ENCODE measurements around the gene OR7G2. TPM values are rescaled to one million over a fixed set of nuclear protein-coding genes. Genes with fewer than 3 reads are reported as not detected.

The OR7G2 gene
- total RNA-seq, 1 experiment from 2014 or later: not detected

DNA sequence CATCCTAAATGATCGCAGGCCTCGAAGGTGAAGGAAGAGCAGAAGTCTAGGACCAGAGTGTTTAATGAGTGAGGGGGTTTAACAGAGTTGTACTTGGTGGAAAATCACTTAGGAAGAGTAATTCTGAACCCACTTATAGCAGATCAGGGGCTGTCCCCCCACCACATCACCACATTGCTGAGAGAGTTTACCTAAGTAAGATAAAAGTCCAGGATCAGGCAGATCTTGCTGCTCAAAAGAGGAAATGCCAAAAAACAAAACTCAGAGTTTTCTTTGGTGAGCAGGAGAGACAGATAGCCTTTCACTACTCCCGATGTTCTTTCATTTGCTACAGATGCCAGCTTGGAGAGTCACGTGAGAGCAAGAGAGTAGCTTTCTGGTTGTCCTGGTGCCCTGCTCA, 48.3 kb upstream of the OR7G2 start:
- no peak overlapping the region for H3K9ac ChIP-seq (ENCODE audit: extremely low read depth, insufficient read length, low read length)
- H3K27ac ChIP-seq (ENCODE audit: insufficient read length, low read depth, low read length): no peak overlapping the region
- no peak overlapping the region for H2BK20ac ChIP-seq (ENCODE audit: low read depth, low read length, poor library complexity, severe bottlenecking)
- H2AFZ ChIP-seq (ENCODE audit: low read length): no peak overlapping the region
- no peak overlapping the region for H3K4ac ChIP-seq (ENCODE audit: low read depth, low read length)
- peaks cover 18% of the 10 kb centered on the region for H3K79me1 ChIP-seq (ENCODE audit: insufficient read depth, low read depth, low read length, poor library complexity, severe bottlenecking)
- no peaks in the 10 kb centered on the region for H3K23me2 ChIP-seq (ENCODE audit: insufficient read length, low read depth, low read length, poor library complexity, severe bottlenecking)
- no peak overlapping the region for H3K14ac ChIP-seq (ENCODE audit: insufficient read depth, low read length)
- no peak overlapping the region for H3K4me3 Mint-ChIP-seq
- H3K36me3 Mint-ChIP-seq (ENCODE audit: insufficient read depth in 1 of 3, low read depth in 3 of 3): peaks cover 97 to 100% (median 99%) of the 10 kb centered on the region in 3 experiments
- no peaks in the 10 kb centered on the region for H3K27me3 ChIP-seq (ENCODE audit: insufficient read depth, low read length)
- 0 out of 4 replicates have a peak, but pooled peaks cover 0 to 2% of the 10 kb centered on the region in 2 experiments for H3K4me1 Mint-ChIP-seq
- H3K79me2 ChIP-seq (ENCODE audit: insufficient read depth, low read length): peaks cover 45% of the 10 kb centered on the region; the same call in 1 of the 2 replicates
- H3K27ac Mint-ChIP-seq: peak overlapping the region in 1 of 3 experiments; percentile 44; a peak in 3 of 7 replicates
- H4K91ac ChIP-seq (ENCODE audit: insufficient read length, low read depth, low read length): no peak overlapping the region
- H4K8ac ChIP-seq (replicated peaks; ENCODE audit: insufficient read length, low read depth, low read length): no peak overlapping the region
- no peaks in the 10 kb centered on the region for H4K20me1 ChIP-seq (ENCODE audit: control insufficient read depth, insufficient read depth, insufficient read length)
- H3K27me3 Mint-ChIP-seq (ENCODE audit: low read depth): no peaks in the 10 kb centered on the region; the same call in none of the 2 replicates
- TF ChIP-seq, protein P1, sequence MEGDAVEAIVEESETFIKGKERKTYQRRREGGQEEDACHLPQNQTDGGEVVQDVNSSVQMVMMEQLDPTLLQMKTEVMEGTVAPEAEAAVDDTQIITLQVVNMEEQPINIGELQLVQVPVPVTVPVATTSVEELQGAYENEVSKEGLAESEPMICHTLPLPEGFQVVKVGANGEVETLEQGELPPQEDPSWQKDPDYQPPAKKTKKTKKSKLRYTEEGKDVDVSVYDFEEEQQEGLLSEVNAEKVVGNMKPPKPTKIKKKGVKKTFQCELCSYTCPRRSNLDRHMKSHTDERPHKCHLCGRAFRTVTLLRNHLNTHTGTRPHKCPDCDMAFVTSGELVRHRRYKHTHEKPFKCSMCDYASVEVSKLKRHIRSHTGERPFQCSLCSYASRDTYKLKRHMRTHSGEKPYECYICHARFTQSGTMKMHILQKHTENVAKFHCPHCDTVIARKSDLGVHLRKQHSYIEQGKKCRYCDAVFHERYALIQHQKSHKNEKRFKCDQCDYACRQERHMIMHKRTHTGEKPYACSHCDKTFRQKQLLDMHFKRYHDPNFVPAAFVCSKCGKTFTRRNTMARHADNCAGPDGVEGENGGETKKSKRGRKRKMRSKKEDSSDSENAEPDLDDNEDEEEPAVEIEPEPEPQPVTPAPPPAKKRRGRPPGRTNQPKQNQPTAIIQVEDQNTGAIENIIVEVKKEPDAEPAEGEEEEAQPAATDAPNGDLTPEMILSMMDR (conservative IDR thresholded peaks at IDR 0.05): no peak
- no peak for DNase-seq
- WGBS (ENCODE audit: extremely low coverage, insufficient read length, low lambda C conversion rate): no CpG with 5 or more reads among the region's 4 CpGs
- H2BK15ac ChIP-seq (ENCODE audit: low read depth, low read length): no peak overlapping the region
- no peak overlapping the region for H2AK5ac ChIP-seq (ENCODE audit: insufficient read length, low read length)
- no peak overlapping the region for H2BK12ac ChIP-seq (ENCODE audit: insufficient read length, low read depth, low read length)
- no peak overlapping the region for H3K23ac ChIP-seq (ENCODE audit: insufficient read length, low read depth, low read length)
- peaks cover 57 to 88% of the 10 kb centered on the region in 2 experiments for H3K9me3 Mint-ChIP-seq
- H2BK120ac ChIP-seq (ENCODE audit: low read depth, low read length, poor library complexity, severe bottlenecking): no peak overlapping the region
- no peaks in the 10 kb centered on the region for H3K4me1 ChIP-seq (ENCODE audit: insufficient read depth, low read length)
- H3K4me2 ChIP-seq (ENCODE audit: insufficient read depth, insufficient read length, low read length): no peak overlapping the region
- H3K18ac ChIP-seq (ENCODE audit: insufficient read length, low read depth, low read length): no peak overlapping the region
- H4K5ac ChIP-seq (ENCODE audit: insufficient read length, low read depth, low read length): no peak overlapping the region
- H2BK5ac ChIP-seq (ENCODE audit: insufficient read length, low read length): no peak overlapping the region
- peaks cover 33% of the 10 kb centered on the region for H3K9me3 ChIP-seq (ENCODE audit: control insufficient read depth, low read depth, low read length)
- H3K56ac ChIP-seq (ENCODE audit: insufficient read length, low read depth, low read length): no peak overlapping the region
- H3T11ph ChIP-seq (ENCODE audit: low read length): no peak overlapping the region
